Measurements from ENCODE around the gene PRKD1.

PRKD1 gene

DNA sequence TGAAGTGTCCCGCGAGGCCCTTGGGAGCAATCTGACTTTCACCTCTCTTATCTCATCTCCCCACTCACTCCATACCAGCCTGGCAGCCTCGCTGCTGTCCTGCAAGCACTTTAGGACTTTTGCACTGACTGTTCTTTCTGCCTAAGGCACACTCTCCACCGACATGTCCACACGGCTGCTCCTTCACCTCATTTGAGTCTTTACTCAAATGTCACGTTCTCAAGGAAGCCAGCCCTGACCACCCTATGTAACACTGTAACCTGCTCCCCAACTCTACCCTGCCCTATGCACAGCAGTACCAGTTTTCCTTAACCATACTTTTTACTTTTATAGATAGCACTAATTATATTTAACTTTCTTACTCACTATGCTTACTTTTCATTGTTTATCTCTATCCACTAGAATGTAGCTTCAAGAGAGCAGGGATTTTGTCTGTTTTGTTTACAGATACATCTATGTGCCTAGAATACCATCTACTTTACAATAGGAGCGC is 32.0 kb downstream of the PRKD1 start:
- DNase-seq (ENCODE audit: low read depth), result peak; percentile 9
- TF ChIP-seq, protein P1, sequence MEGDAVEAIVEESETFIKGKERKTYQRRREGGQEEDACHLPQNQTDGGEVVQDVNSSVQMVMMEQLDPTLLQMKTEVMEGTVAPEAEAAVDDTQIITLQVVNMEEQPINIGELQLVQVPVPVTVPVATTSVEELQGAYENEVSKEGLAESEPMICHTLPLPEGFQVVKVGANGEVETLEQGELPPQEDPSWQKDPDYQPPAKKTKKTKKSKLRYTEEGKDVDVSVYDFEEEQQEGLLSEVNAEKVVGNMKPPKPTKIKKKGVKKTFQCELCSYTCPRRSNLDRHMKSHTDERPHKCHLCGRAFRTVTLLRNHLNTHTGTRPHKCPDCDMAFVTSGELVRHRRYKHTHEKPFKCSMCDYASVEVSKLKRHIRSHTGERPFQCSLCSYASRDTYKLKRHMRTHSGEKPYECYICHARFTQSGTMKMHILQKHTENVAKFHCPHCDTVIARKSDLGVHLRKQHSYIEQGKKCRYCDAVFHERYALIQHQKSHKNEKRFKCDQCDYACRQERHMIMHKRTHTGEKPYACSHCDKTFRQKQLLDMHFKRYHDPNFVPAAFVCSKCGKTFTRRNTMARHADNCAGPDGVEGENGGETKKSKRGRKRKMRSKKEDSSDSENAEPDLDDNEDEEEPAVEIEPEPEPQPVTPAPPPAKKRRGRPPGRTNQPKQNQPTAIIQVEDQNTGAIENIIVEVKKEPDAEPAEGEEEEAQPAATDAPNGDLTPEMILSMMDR (conservative IDR thresholded peaks at IDR 0.05; ENCODE audit: low read depth, low read length), result no peak
- no peak overlapping the region for H3K4me3 ChIP-seq (ENCODE audit: low read depth, low read length)

DNA sequence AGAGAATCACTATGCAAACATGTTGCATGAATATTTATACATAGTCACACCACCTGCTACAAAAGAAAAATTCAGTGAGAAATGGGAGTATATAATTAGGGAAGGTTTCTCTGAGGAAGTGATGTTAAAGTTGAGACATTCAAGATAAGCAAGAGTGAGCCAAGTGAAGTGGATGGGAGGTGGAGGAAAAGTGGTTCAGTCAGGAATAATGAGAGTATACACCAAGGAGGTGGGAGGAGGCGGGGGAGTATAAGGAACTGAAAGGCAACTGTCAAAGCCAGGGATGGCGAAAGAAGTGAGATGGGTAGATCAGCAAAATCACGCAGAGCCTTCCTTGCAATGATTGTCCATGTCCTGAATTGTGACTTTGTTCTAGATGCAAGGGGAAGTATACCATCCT is 33.7 kb downstream of the PRKD1 start:
- no peak overlapping the region for H3K4me3 ChIP-seq (ENCODE audit: low read depth, low read length)
- TF ChIP-seq, protein P1 (conservative IDR thresholded peaks at IDR 0.05; ENCODE audit: low read depth, low read length), result no peak
- DNase-seq (ENCODE audit: low read depth), result no peak

DNA sequence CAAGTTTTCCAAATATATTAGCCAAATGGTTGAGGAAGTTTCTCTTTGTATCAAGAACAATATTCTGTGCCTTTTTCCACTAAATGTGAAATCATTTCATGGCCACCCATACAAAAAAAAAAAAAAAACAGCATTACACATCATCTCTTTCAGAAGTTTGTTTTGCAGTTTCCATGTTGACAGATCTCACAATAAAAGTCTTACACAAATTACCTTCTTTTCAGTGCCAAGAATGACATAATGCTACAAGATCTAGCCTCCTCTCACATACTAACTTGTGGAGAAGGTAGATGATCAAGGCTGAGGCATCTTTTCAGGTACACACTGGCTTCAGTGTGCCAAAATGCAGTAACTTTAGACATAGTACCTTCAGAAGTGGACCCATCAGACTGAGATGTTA is 35.3 kb downstream of the PRKD1 start:
- DNase-seq (ENCODE audit: low read depth), result peak; percentile 35
- H3K4me3 ChIP-seq (ENCODE audit: low read depth, low read length), result no peak overlapping the region
- TF ChIP-seq, protein P1 (conservative IDR thresholded peaks at IDR 0.05; ENCODE audit: low read depth, low read length), result no peak

DNA sequence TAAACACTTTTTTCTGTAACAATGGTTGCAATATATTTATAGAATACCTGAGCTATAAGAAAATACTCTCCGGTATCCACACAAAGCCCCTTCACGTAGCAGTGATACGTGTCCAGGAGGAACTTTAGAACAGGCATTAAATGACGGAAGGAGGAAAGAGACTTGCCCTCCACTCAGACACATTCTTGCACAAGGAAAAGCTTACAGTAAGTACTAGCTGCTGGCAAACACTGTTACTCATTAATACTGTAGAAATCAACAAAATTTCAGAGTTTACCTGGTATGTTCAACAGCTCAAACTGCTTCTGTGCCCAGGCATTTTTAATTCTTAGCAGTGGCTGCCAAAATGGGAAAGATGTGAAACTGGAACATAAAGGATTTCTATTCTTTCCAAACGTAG is 41.7 kb downstream of the PRKD1 start:
- no peak for DNase-seq (ENCODE audit: low read depth)
- H3K4me3 ChIP-seq (ENCODE audit: low read depth, low read length), result no peak overlapping the region
- TF ChIP-seq, protein P1 (conservative IDR thresholded peaks at IDR 0.05; ENCODE audit: low read depth, low read length), result no peak

DNA sequence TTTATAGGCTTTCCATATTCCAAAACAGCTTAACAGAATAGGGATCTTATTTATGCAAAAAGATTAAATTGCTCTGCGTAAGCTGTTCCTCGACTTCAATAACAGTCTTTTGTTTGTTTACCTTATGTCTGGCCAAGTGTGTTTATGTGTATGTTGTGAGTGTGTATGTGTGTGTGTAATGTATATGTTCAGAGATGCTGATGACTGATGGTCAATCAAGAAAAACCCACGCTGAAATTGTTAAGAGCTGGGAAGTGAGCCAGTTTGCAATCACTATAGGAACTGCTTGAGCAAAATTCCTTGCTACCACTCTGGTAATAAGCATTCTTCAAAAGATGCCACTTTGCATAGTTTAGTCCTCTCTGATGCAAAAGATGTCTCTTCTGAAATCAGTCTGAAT is 59.6 kb downstream of the PRKD1 start:
- DNase-seq (ENCODE audit: low read depth), result peak; percentile 46
- no peak overlapping the region for H3K4me3 ChIP-seq (ENCODE audit: low read depth, low read length)
- TF ChIP-seq, protein P1 (conservative IDR thresholded peaks at IDR 0.05; ENCODE audit: low read depth, low read length), result no peak

DNA sequence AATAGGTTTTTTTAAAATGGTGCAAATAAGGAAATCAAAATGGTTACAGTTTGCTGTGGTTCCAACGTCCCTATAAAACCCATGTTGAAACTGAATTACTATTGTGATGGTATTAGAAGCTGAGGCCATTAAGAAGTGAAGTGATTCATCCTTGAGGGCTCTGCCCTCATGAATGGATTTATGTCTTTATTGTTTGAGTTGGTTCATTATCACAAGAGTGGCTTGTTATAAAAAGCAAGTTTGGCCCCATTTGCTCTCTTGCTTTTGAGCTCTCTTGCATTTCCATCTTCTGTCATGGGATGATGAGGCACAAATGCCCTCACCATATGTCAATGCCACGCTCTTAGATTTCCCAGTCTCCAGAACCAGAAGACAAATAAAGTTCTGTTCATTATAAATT is 62.3 kb downstream of the PRKD1 start:
- TF ChIP-seq, protein P1 (conservative IDR thresholded peaks at IDR 0.05; ENCODE audit: low read depth, low read length), result no peak
- no peak for DNase-seq (ENCODE audit: low read depth)
- H3K4me3 ChIP-seq (ENCODE audit: low read depth, low read length), result no peak overlapping the region

DNA sequence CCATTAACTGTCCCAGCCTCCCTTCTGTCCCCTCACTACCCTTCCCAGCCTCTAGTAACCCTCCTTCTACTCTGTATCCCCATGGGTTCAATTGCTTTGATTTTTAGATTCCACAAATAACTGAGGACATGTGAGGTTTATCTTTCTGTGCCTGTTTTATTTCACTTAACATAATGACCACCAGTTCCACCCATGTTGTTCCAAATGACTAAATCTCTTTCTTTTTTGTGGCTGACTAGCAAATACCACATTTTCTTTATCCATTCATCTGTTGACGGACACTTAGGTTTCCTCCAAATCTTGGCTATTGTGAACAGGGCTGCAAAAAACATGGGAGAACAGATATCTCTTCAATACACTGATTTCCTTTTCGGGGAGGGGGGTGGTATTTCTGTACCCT is 65.7 kb downstream of the PRKD1 start:
- DNase-seq (ENCODE audit: low read depth), result no peak
- TF ChIP-seq, protein P1 (conservative IDR thresholded peaks at IDR 0.05; ENCODE audit: low read depth, low read length), result no peak
- no peak overlapping the region for H3K4me3 ChIP-seq (ENCODE audit: low read depth, low read length)
